GM23338 (cell line): Measurements from ENCODE around the gene SEMA4C.

Experiments used
- CTCF ChIP-seq, 2 experiments: fragments of 200-600 bp in 1 of 2; sonication (generic) in 1 of 2; conservative IDR thresholded peaks; 2 replicates each; pipeline versions ENCODE4 v1.5.1 to v1.6.1; 2016 to 2017; ENCODE audit warnings: antibody characterized with exemption in 2 of 2, low read depth in 2 of 2, mild to moderate bottlenecking in 2 of 2, moderate library complexity in 1 of 2
- JUNB ChIP-seq: IDR thresholded peaks from one replicate; pipeline ENCODE4 v1.6.1; 2016; ENCODE audit warnings: antibody characterized with exemption; ENCODE audit not compliant: unreplicated experiment
- NANOG ChIP-seq: IDR thresholded peaks from 2 replicates; pipeline ENCODE4 v1.6.1; 2016; ENCODE audit warnings: antibody characterized with exemption, borderline replicate concordance

- TF ChIP-seq CTCF (conservative IDR thresholded peaks at IDR 0.05; ENCODE audit: low read depth in 2 of 2) (no peak; a peak in 1 of 4 replicates), NANOG (no peak), JUNB (no peak)
Observed at GRCh38 chr2:96875498-96876268, 5.8 kb upstream of the SEMA4C start.
